HG02798 (cell line): Measurements from ENCODE around the gene COQ2.
"Not testable (repeated sequence)": the region's sequence is repeated elsewhere in the genome, so short reads cannot be mapped to it uniquely, and the experiment has no call there.

Experiments used
- ATAC-seq: cut with Tn5 transposase; IDR thresholded peaks from one replicate; pipeline ENCODE4 v1.9.1; 2021; ENCODE audit warnings: mild to moderate bottlenecking; ENCODE audit not compliant: unreplicated experiment, poor library complexity

Gene COQ2

GRCh38 chr4:83285055-83285407, 433 bp upstream of the COQ2 start:
- ATAC-seq: no peak

DNA sequence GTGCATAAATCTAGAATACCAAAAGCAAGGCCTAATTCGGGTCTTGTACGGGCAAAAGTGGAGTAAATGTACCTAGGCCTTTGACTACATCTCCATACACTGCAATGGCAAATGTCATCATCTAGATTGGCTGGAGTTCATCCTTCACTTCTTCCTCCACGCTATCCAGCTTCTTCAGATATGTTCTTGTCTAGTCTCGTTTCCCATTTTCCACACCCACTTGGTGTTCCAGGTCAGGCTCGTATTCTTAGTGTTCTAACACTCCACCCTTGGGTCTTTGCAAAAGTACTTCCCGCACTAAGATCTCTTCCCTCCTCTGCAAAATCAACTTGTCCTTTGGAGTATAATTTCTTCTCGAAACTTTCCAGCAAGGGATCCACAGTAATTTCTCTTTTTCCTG, 1.4 kb downstream of the COQ2 start:
- ATAC-seq: no peak

GRCh38 chr4:83282049-83282535, 2.5 kb downstream of the COQ2 start:
- no peak for ATAC-seq

DNA sequence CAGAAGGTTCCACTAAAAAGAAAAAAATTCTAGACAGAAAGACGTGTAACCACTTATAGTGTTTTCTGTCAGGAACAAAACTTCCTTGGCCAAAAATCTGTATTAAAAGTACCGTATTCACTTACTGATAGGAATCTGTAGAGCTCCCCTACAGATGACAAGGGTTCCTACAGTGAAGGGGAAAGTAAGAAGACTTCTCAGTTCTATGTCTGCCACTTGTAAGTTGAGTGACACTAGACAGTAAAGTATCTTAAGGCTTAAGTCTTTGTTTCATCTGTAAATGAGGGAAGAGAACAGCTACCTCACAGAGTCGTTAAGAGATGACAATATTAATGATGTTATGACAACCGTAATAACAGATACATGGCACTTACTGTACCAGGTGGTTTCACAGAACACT, 3.3 kb downstream of the COQ2 start:
- ATAC-seq: no peak

GRCh38 chr4:83276299-83277040, 8.1 kb downstream of the COQ2 start:
- peak; percentile 75 for ATAC-seq

DNA sequence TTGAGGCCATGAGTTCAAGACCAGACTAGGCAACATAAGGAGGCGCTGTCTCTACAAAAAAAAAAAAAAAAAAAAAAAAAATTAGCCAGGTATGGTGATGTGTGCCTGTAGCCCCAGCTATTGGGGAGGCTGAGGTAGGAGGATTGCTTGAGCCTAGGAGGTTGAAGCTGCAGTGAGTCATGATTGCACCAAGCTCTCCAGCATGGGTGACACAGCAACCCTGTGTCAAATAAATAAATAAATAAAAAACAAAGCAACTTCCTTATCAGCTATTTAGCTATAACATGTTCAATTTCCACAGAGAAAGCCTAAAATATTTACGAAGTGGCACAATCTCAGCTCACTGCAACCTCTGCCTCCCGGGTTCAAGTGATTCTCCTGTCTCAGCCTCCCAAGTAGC, 10.7 kb downstream of the COQ2 start:
- not testable (repeated sequence) for ATAC-seq

DNA sequence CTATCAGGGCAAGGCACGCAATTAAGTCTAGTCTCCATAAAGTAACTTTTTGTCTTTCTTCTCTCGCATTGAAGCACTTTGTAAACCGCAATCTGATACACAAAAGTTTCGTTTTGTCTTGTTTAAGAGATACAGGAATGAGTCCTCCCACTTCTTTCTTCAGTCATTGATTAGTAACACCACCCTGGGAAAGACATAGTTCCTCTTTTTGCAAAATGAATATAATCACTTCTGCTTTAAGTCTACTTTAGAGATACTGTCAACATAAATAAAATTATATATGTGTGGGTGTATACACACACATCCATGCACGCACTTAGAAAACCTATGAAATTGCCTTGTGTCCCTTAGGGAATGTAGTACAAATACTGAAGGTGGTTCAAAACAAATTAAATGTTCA, 11.7 kb downstream of the COQ2 start:
- peak; percentile 91 for ATAC-seq

DNA sequence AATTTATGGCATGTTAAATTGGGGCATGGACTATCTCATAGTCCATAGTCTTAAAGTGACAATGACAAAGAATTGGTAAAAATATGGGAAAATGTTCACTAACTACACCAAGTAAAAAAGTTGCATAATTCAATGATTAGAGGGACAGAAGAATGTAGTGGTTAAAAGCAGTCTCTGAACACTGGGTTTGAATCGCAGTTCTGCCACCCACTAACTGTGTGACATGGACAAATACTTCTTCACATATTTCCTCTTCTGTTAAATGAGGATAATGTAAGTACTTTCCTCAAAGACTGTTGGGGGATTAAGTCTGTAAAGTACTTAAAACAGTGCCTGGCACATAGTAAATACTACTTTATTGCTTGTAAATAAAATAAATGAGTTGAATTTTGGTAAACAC, 15.3 kb downstream of the COQ2 start:
- ATAC-seq: no peak

DNA sequence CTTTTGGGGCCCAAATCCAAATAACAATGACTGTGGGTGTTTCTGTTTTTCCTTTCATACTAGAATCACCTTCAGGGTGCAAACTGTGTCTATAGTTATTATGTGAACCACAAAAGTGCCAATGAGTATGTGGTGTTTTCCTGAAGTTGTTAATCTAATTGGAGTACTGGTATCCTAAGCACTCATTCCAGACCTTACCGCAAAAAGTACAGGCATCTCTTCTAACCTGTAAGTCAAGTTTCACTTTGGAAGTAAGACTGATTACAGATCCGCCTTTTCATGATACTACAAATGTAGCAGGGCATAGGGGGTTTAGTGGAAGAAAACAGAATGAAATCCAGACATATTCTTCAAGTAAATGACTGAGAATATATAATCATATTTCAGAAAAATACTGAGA, 16.1 kb downstream of the COQ2 start:
- ATAC-seq: no peak

DNA sequence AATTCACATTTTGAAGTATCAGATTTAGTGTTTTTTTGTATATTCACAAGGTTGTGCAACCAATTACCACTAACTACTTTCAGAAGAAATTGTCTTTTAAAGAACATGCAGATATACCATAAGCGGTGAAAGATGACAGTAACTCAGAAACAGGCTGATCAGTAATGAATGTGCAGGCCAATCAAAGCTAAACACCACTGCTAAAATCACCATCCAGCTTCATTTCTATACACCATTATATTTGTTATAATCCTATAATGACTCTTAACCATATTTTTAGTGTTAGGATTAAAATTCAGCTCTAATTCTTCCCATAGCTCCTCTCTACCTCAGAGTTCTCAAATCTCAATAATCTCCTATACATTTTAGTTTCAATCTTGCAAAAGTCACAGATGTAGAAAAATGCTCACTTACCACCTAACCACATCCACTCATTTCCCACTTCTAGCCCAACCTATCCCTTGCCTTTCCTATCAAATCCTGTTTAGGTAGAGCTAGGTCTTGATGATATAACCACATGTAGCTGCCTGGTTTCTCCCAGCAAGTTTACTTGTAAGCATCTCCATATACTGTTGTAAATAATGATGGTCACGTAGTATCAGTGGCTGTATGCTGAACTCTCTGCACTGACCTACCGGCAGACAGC, 16.6 kb downstream of the COQ2 start:
- no peak for ATAC-seq

DNA sequence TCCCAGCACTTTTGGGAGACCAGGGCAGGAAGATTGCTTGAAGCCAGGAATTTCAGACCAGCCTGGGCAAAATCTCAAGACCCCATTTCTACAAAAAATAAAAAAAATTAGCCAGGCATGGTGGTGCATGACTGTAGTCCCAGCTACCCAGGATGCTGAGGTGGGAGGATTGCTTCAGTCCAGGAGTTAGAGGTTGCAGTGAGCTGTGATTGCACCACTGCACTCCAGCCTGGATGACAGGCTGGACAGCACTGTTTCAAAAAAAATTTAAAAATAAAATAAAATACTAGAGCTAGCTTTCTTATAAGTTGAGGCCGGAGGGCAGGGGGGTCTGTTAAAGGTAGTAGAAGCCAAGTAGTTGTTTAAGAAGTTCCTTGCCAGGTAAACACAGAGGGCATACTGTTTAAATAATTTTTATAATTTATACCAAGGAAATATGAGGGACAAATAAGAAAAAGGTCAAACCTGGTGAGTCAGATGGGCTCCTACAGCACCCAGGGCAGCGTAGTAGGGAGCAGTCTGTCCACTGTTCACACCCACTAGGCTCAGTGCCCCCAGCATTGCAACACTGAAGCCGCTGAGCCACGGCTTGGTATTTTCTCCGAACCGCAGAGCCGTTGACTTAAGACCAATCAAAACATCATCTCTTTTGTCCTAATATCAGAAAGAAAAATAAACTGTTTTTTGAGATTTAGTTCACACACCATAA, 17.3 kb downstream of the COQ2 start:
- ATAC-seq: no peak

DNA sequence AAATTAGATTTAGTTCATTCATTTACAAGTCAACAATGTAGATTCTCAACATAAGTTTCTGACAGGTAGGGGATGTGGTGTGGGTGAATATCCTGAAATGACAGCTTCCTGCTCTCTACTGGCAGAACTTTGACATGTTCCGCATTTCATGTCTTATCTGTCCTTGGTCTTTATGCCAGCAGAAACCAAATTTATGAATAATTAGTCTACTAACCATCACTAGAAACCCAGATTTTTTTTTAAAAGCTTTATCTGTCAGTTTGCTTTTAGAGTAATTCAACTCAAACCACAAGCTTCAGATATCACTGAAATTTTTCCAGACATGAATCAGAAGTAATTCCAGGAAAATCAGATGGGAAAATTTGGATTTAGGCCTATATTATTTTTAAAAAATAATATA, 17.9 kb downstream of the COQ2 start:
- ATAC-seq: no peak

- no peak for ATAC-seq
Observed at GRCh38 chr4:83263106-83263505, 21.5 kb downstream of the COQ2 start.

GRCh38 chr4:83262682-83263081, 21.9 kb downstream of the COQ2 start:
- ATAC-seq: no peak

- ATAC-seq: no peak
Observed at GRCh38 chr4:83261307-83261706, 23.3 kb downstream of the COQ2 start.

GRCh38 chr4:83259586-83259985, 25.0 kb downstream of the COQ2 start:
- ATAC-seq: peak; percentile 47

- ATAC-seq: no peak
Observed at GRCh38 chr4:83258461-83258860, 26.1 kb downstream of the COQ2 start.

- ATAC-seq: no peak
Observed at GRCh38 chr4:83257811-83258210, 26.8 kb downstream of the COQ2 start.

DNA sequence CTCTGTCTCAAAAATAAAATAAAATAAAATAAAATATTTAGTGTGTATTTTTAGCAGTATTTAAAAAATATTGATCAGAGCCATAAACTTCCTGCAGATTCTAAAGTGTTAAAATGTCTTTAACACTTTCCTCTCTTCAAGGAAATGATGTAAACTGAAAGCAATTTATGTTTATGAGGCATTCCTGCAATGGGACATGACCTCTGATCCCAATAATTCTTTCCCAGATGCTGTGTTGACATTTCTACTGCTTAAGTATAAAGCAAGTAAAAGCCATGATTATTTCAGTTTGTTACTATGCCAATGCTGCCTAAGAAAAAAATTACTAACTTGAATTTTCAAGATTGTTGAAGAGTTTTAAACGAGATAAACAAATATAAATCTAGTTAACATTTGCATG, 29.0 kb downstream of the COQ2 start:
- ATAC-seq: no peak

DNA sequence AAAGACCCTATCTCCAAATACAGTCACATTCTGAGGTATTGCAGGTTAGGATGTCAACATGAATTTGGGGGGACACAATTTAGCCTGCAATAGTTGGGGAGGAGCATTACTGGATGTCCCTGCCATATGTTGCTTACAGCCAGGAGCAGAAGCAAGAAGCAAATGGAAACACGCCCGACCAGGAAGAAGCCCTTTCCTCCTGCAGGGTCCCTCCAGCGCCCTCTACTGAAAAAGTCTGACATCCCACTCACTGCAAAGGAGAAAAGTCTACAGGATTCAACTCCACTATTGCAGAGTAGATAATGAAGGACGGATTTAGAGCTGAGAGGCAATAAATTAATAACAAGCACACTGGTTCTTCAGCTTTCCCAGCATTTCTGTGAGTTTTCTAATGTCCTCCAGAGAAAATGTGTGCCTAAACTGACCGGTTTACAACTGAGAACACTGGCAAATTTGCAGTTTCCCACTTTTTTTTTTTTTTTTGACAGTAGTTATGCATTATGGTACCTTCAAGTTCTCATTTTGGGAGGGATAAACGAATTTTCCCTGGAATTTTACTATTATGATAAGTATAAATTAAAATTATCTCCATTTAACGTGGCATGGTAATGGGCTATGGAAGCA, 31.7 kb downstream of the COQ2 start:
- peak; percentile 69 for ATAC-seq

- ATAC-seq: no peak
Observed at GRCh38 chr4:83251447-83251830, 33.2 kb downstream of the COQ2 start.
